DOHH2 (cell line): Measurements from ENCODE around the gene MBD3.

Source experiments
- EZH2phosphoT487 ChIP-seq: fragments of 200-600 bp; sonication (generic); IDR thresholded peaks from 2 replicates; pipeline ENCODE4 v1.6.1; 2017; ENCODE audit warnings: borderline replicate concordance, mild to moderate bottlenecking, antibody characterized with exemption, low read length, moderate library complexity, mixed read lengths
- TF ChIP-seq, protein P1 (sequence below): fragments of 200-600 bp; sonication (generic); IDR thresholded peaks from one replicate; pipeline ENCODE4 v1.5.1; 2014; ENCODE audit warnings: antibody characterized with exemption, mild to moderate bottlenecking, low read depth, low read length; ENCODE audit not compliant: poor library complexity, severe bottlenecking

DNA sequence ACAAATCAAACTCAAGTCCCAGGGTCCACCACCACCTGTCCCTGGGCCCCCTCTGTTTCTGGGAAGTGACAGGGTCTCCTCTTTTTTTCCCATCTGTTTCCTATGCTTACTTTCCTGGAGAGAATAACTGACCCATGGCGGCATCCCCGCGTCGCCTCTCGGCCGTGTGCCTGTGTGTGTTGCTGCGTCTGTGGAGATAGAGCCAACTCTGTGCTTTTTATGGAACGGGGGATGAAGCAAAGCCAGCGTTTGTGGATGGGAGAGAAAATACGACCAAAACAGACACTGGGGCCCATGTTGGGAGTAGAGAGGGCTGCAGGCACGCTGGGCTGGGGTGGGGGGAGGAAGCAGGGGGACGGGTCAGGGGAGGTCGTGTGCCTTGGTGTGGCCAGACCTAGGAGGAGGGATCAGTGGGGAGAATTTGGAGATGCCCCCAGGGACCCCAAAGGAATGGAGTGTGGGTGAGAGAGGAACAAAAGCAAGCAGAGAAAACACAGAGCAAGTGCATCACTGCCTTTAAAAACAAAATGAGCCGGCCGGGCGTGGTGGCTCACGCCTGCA lies 52.2 kb downstream of the MBD3 start:
- TF ChIP-seq, protein P1, sequence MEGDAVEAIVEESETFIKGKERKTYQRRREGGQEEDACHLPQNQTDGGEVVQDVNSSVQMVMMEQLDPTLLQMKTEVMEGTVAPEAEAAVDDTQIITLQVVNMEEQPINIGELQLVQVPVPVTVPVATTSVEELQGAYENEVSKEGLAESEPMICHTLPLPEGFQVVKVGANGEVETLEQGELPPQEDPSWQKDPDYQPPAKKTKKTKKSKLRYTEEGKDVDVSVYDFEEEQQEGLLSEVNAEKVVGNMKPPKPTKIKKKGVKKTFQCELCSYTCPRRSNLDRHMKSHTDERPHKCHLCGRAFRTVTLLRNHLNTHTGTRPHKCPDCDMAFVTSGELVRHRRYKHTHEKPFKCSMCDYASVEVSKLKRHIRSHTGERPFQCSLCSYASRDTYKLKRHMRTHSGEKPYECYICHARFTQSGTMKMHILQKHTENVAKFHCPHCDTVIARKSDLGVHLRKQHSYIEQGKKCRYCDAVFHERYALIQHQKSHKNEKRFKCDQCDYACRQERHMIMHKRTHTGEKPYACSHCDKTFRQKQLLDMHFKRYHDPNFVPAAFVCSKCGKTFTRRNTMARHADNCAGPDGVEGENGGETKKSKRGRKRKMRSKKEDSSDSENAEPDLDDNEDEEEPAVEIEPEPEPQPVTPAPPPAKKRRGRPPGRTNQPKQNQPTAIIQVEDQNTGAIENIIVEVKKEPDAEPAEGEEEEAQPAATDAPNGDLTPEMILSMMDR, result no peak
- no peak for TF ChIP-seq EZH2phosphoT487
